ENCODE results near the gene CCDC47. TPM values are rescaled to one million over a fixed set of nuclear protein-coding genes. Genes with fewer than 3 reads are reported as not detected.

Gene CCDC47
- total RNA-seq, 2 experiments from 2014 or later: 31.0 to 31.3 TPM

GRCh38 chr17:63762161-63763078, 11.0 kb downstream of the CCDC47 start:
- H3K36me3 ChIP-seq (ENCODE audit: insufficient read depth, low read length): peaks cover 67% of the 10 kb centered on the region
- no peak overlapping the region for H3K4me3 ChIP-seq (ENCODE audit: low read length)
- H3K4me1 ChIP-seq (ENCODE audit: insufficient read depth, low read length): no peaks in the 10 kb centered on the region
- intact Hi-C loops (cut with DNase I, micrococcal nuclease): no loop called here
- no peak overlapping the region for H3K27ac ChIP-seq (ENCODE audit: low read depth in 1 of 2, low read length in 2 of 2)
- no peaks in the 10 kb centered on the region for H3K9me3 ChIP-seq (ENCODE audit: control insufficient read depth in 1 of 2, insufficient read depth in 1 of 2, low read length in 2 of 2)
- Mint-ChIP-seq H3K4me3 (no peak overlapping the region), H3K9me3 (no peaks in the 10 kb centered on the region), H3K36me3 (ENCODE audit: low read depth) (peaks cover 89% of the 10 kb centered on the region), H3K27ac (no peak overlapping the region), H3K4me1 (ENCODE audit: low read depth) (peaks cover 32% of the 10 kb centered on the region), H3K27me3 (no peaks in the 10 kb centered on the region)
- CTCF ChIA-PET: interaction anchor here (1.4 kb wide), 1 partner anchor 23 kb away, joined by 3 read pairs; no protein-coding TSS in a partner anchor
- TF ChIP-seq CTCF (IDR thresholded peaks at IDR 0.05): no peak
- ATAC-seq (ENCODE audit: poor library complexity): no peak
- POLR2A ChIA-PET: interaction anchor here (0.7 to 5.2 kb wide), 5 partner anchors 11 to 64 kb away, joined by 3 to 29 read pairs (median 3); partner anchors contain the start of genes CCDC47 and DDX42
- no peaks in the 10 kb centered on the region for H3K27me3 ChIP-seq (ENCODE audit: control insufficient read depth in 1 of 2, insufficient read depth in 2 of 2, low read length in 2 of 2)
- DNase-seq: no peak

- Histone ChIP-seq H3K36me3 (ENCODE audit: insufficient read depth, low read length) (peaks cover 71% of the 10 kb centered on the region), H3K4me3 (ENCODE audit: low read length) (no peak overlapping the region), H3K27me3 (ENCODE audit: control insufficient read depth in 1 of 2, insufficient read depth in 2 of 2, low read length in 2 of 2) (no peaks in the 10 kb centered on the region), H3K9me3 (ENCODE audit: control insufficient read depth in 1 of 2, insufficient read depth in 1 of 2, low read length in 2 of 2) (no peaks in the 10 kb centered on the region), H3K4me1 (ENCODE audit: insufficient read depth, low read length) (no peaks in the 10 kb centered on the region), H3K27ac (ENCODE audit: low read depth in 1 of 2, low read length in 2 of 2) (no peak overlapping the region)
- H3K36me3 Mint-ChIP-seq (ENCODE audit: low read depth): peaks cover 88% of the 10 kb centered on the region
- peaks cover 17% of the 10 kb centered on the region for H3K4me1 Mint-ChIP-seq (ENCODE audit: low read depth)
- ATAC-seq (ENCODE audit: poor library complexity) (no peak), DNase-seq (no peak)
- ChIA-PET CTCF (interaction anchor here (0.7 to 1.4 kb wide), 2 partner anchors 11 to 25 kb away, joined by 3 read pairs; no protein-coding TSS in a partner anchor), POLR2A (interaction anchor here (5.2 kb wide), 1 partner anchor 12 kb away, joined by 29 read pairs; the partner anchor contains the start of genes CCDC47 and DDX42)
- no peak for TF ChIP-seq CTCF (IDR thresholded peaks at IDR 0.05)
- intact Hi-C loops (cut with DNase I, micrococcal nuclease): no loop called here
- H3K27me3 Mint-ChIP-seq: no peaks in the 10 kb centered on the region
- no peak overlapping the region for H3K27ac Mint-ChIP-seq
- H3K4me3 Mint-ChIP-seq: no peak overlapping the region
- no peaks in the 10 kb centered on the region for H3K9me3 Mint-ChIP-seq
These were observed 12.4 kb downstream of the CCDC47 start for GRCh38 chr17:63760771-63761539.

GRCh38 chr17:63758428-63758827, 15.0 kb downstream of the CCDC47 start:
- ChIA-PET POLR2A (no interaction called here), CTCF (no interaction called here)
- Histone ChIP-seq H3K9me3 (ENCODE audit: control insufficient read depth in 1 of 2, insufficient read depth in 1 of 2, low read length in 2 of 2) (no peaks in the 10 kb centered on the region), H3K4me1 (ENCODE audit: insufficient read depth, low read length) (no peaks in the 10 kb centered on the region), H3K4me3 (ENCODE audit: low read length) (no peak overlapping the region), H3K27ac (ENCODE audit: low read depth in 1 of 2, low read length in 2 of 2) (no peak overlapping the region), H3K27me3 (ENCODE audit: control insufficient read depth in 1 of 2, insufficient read depth in 2 of 2, low read length in 2 of 2) (no peaks in the 10 kb centered on the region), H3K36me3 (ENCODE audit: insufficient read depth, low read length) (peaks cover 65% of the 10 kb centered on the region)
- H3K9me3 Mint-ChIP-seq: no peaks in the 10 kb centered on the region
- no peaks in the 10 kb centered on the region for H3K27me3 Mint-ChIP-seq
- H3K36me3 Mint-ChIP-seq (ENCODE audit: low read depth): peaks cover 89% of the 10 kb centered on the region
- ATAC-seq (ENCODE audit: poor library complexity) (no peak), DNase-seq (no peak)
- TF ChIP-seq CTCF (IDR thresholded peaks at IDR 0.05): no peak
- peaks cover 5% of the 10 kb centered on the region for H3K4me1 Mint-ChIP-seq (ENCODE audit: low read depth)
- intact Hi-C loops (cut with DNase I, micrococcal nuclease): no loop called here
- H3K27ac Mint-ChIP-seq: no peak overlapping the region
- no peak overlapping the region for H3K4me3 Mint-ChIP-seq

Measured in CD4-positive, alpha-beta T cell (primary cell).